ENCODE measurements around the gene DEFB131A.
"Not testable (repeated sequence)": the region's sequence is repeated elsewhere in the genome, so short reads cannot be mapped to it uniquely, and the experiment has no call there.

Gene DEFB131A

DNA sequence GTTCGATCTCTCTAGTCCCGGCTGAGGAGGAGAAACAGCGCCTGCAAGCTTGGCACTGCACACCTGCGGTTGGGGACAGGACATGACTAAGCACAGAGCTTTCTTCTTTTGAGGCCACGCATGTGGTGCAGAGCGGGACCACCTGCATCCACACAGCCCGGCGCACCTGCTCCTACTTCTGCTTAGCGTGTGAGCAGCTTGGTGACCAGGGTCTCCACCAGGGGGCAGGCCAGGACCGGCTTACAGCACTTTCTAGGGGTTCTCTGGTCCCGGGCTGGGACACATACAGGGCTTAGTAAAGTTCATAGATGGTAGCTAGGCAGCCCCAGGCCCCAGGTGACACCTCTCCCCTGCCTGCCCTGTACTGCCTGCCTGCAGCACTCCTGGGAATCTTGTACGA, 51.2 kb downstream of the DEFB131A start:
- DNase-seq: peak; percentile 58

DNA sequence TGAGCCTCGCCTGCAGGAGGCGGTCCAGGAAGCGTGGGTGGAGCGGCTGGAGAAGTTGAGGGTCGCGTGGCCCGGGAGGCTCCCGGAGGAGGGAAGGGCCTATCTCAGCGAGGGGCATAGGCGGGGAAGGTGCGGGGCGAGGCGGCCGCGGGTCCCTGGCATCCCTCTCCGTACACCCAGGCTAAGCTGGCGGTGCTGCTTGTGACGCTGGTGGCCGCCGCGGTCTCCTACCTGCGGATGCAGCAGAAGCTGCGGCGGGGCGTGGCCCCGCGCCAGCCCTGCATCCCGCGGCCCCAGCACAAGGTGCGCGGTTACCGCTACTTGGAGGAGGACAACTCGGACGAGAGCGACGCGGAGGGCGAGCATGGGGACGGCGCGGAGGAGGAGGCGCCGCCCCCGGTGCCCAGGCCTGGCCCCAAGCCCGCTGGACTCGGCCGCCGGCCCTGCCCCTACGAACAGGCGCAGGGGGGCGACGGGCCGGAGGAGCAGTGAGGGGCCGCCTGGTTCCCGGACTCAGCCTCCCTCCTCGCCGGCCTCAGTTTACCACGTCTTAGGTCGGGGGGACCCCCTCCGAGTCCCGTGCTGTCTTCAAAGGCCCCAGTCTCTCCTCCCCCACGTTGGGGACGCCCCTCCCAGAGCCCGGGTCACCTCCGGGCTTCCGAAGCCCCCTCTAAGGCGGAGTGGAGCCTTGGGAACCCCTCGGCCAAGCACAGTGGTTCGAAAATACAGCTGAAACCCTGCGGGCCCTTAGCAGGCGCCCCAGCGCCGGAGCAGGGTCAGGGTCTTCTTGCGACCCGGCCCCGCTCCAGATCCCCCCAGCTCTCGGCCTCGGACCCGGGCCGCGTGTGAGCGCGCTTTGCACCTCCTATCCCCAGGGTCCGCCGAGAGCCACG, 53.6 kb downstream of the DEFB131A start:
- not testable (repeated sequence) for DNase-seq

DNA sequence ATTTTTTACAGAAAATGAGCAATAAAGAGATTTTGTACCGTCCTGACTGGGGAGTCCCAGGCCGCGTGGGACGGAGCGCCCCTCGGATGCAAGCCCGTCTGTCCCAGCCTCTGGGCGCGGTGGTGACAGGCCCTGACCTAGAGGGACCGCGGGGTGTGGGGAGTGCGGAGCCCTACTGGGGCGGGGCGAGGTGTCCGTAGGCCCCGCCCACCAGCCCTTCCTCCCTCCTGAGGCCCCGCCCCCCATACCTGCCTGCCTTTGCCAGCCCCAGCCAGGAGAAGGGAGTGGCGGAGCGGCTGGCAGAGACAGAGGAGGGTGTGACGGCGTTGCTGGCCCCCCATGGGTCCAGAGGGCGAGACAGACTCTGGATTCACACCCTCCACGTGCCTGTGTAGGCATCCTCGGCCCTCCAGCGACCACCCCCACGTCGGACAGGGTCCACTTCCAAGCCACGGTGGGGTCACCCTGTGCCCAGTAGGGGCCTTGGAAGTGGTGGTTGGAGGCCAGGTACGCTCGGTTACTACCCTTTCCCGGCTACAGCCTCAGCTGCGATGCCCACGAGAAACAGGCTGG, 54.3 kb downstream of the DEFB131A start:
- peak; percentile 27 for DNase-seq

DNA sequence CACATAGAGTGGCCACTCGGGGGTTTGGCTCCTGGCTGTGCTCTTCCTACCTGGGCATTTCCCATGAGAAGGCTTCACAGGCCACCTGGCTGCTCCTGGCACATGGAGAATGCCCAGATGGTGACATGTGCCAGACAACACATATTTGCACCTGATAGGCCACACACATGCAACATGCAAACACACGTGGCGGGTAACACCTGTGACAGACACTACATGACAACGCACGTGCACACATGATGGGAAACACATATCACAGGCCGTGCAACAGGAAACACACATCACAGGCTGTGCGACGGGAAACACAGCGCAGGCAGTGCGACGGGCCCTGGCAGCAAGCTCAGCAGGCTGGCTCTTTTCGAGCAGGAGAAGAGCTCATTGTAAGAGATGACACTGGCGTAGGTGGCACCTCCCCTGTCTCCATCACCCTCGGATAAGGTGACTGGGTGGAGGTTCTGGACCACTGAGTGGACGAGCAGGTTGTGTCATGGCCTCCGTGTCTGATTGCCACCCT, 55.8 kb downstream of the DEFB131A start:
- not testable (repeated sequence) for DNase-seq

All from 8988T (cell line).